GM12878 (cell line): ENCODE results near the gene RHBDF2. TPM values are rescaled to one million over a fixed set of nuclear protein-coding genes. Genes with fewer than 3 reads are reported as not detected.
A peak's percentile ranks its signal among the peaks of the same experiment; 100 is the strongest.

Experiments
- ATF3 ChIP-seq: IDR thresholded peaks from 2 replicates; pipeline ENCODE4 v1.6.1; 2011; ENCODE audit warnings: low read depth, mild to moderate bottlenecking, low read length, moderate library complexity, borderline replicate concordance; ENCODE audit errors: extremely low read depth
- ATF7 ChIP-seq: fragments of 450-650 bp; IDR thresholded peaks from 2 replicates; pipeline ENCODE4 v1.6.1; 2016; ENCODE audit warnings: low read depth, mild to moderate bottlenecking
- BCL11A ChIP-seq: IDR thresholded peaks from 2 replicates; pipeline ENCODE4 v1.6.1; 2011; ENCODE audit warnings: low read depth, low read length
- DPF2 ChIP-seq: fragments of 450-650 bp; IDR thresholded peaks from 2 replicates; pipeline ENCODE4 v1.6.1; 2017; ENCODE audit warnings: mild to moderate bottlenecking
- E2F4 ChIP-seq: IDR thresholded peaks from 2 replicates; pipeline ENCODE4 v1.6.1; 2012; ENCODE audit warnings: low read depth, low read length, improper control_type of control experiment
- EZH2 ChIP-seq: IDR thresholded peaks from 2 replicates; pipeline ENCODE4 v1.6.1; 2012; ENCODE audit warnings: low read depth, mild to moderate bottlenecking, control low read depth, inconsistent platforms, low read length, borderline replicate concordance; ENCODE audit not compliant: control insufficient read depth
- IKZF1 ChIP-seq: fragments of 450-650 bp; conservative IDR thresholded peaks from 2 replicates; pipeline ENCODE4 v1.6.1; 2017; ENCODE audit warnings: antibody characterized with exemption, mild to moderate bottlenecking
- JUND ChIP-seq: IDR thresholded peaks from 2 replicates; pipeline ENCODE4 v1.6.1; 2012; ENCODE audit warnings: low read depth, mild to moderate bottlenecking, low read length, improper control_type of control experiment, moderate library complexity
- PKNOX1 ChIP-seq: fragments of 450-650 bp; IDR thresholded peaks from 2 replicates; pipeline ENCODE4 v1.6.1; 2016; ENCODE audit warnings: mild to moderate bottlenecking
- RB1 ChIP-seq: fragments of 450-650 bp; formaldehyde crosslinking; IDR thresholded peaks from 2 replicates; pipeline ENCODE4 v1.6.1; 2017; ENCODE audit warnings: mild to moderate bottlenecking, borderline replicate concordance
- RELB ChIP-seq: fragments of 450-650 bp; IDR thresholded peaks from 2 replicates; pipeline ENCODE4 v1.6.1; 2017; ENCODE audit warnings: low read depth, mild to moderate bottlenecking, moderate library complexity
- RFX5 ChIP-seq: IDR thresholded peaks from 2 replicates; pipeline ENCODE4 v1.6.1; 2011; ENCODE audit warnings: low read depth, low read length, improper control_type of control experiment
- SMAD1 ChIP-seq: fragments of 450-650 bp; IDR thresholded peaks from 2 replicates; pipeline ENCODE4 v1.6.1; 2018; ENCODE audit warnings: mild to moderate bottlenecking, low read depth; ENCODE audit not compliant: partially characterized antibody
- SMC3 ChIP-seq: IDR thresholded peaks from 2 replicates; pipeline ENCODE4 v1.6.1; 2011; ENCODE audit warnings: low read length, improper control_type of control experiment, borderline replicate concordance
- SREBF2 ChIP-seq: IDR thresholded peaks from 2 replicates; pipeline ENCODE4 v1.6.1; 2012; ENCODE audit warnings: mild to moderate bottlenecking, low read length
- TCF12 ChIP-seq: IDR thresholded peaks from 2 replicates; pipeline ENCODE4 v1.6.1; 2011; ENCODE audit warnings: low read depth, mild to moderate bottlenecking, low read length
- ZNF687 ChIP-seq: fragments of 450-650 bp; IDR thresholded peaks from 2 replicates; pipeline ENCODE4 v1.6.1; 2017; ENCODE audit warnings: mild to moderate bottlenecking, moderate library complexity
- polyA plus RNA-seq, 11 experiments: library from polyadenylated mRNA; depleted of rRNA in 4 of 11; unstranded in 6 of 11; stranded (reverse) in 5 of 11; fragments of >200 nt; fragmentation: Nextera tagmentation in 4 of 11; fragmentation: Illumina TruSeq in 1 of 11; extraction: Ambion mirVana in 4 of 11; extraction: Trizol in 1 of 11; gene quantifications; 1 replicate in 1 of 11; 2 replicates in 10 of 11; pipeline versions ENCODE4 v1.2.1 to v1.2.3, GENCODE V29; 2011 to 2016; ENCODE audit warnings: inconsistent platforms in 2 of 11, missing spikeins in 2 of 11, low read depth in 1 of 11
- total RNA-seq, 4 experiments: library from RNA; depleted of rRNA in 3 of 4; stranded (reverse); fragments of >200 nt in 3 of 4; fragmentation: Illumina TruSeq in 1 of 4; extraction: Trizol in 1 of 4; gene quantifications; 2 replicates each; pipeline versions ENCODE4 v1.2.1 to v1.2.3, GENCODE V29; 2013 to 2021
- TF ChIP-seq, protein P1 (sequence below): IDR thresholded peaks from 2 replicates; pipeline ENCODE4 v1.6.1; 2011; ENCODE audit warnings: low read depth, low read length, improper control_type of control experiment, borderline replicate concordance

The RHBDF2 gene
- total and polyA plus RNA-seq, 10 of the 15 experiments (the other 5 are each of a cell fraction or from before 2014, with no cell fraction given), result 0.97 to 43.0 (median 18.7) TPM

DNA sequence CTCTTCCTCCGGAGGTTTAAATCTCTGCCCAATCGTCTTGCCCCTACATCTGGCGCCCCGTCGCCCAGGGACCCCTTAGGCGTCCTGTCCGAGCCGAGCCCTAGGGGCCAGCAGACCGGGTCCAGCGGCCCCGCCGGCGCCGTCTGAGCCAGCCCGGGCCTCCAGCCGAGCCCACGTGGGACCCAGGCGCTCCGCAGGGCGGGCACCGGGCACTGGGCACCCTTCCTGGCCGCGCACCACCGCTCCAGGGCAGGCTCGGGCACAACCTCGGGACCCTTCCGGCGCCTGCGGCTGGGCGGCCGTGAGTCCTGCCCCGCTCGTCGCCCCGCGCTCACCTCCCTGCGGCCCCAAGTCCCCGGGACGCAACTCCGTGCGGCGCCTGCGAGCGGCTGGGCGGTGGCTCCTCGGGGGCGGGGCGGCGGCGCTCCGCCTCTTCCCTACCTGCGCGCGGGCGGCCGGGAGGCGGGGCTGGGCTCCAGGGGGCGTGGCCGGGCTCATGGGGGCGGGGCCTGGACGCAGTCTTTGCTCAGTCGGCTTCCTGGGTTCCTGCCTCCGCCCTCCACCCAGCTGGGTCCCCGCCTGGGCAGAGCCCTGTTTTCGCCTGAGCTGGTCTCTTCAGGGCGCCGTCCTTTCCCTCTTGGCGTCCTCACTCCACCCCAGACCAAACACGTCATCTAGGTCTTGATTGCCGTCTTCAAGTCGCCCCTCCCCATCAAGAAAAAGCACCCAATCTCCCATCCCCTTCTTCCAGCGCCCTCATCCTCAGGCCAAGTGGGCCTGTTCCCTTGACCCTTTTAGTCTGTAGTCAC lies at the start of gene RHBDF2 (continued):
- TF ChIP-seq BCL11A, result no peak
- TF ChIP-seq, protein P1, sequence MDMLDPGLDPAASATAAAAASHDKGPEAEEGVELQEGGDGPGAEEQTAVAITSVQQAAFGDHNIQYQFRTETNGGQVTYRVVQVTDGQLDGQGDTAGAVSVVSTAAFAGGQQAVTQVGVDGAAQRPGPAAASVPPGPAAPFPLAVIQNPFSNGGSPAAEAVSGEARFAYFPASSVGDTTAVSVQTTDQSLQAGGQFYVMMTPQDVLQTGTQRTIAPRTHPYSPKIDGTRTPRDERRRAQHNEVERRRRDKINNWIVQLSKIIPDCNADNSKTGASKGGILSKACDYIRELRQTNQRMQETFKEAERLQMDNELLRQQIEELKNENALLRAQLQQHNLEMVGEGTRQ, result no peak
- no peak for TF ChIP-seq PKNOX1
- TF ChIP-seq SMC3, result no peak
- no peak for TF ChIP-seq JUND
- no peak for TF ChIP-seq ATF3
- no peak for TF ChIP-seq EZH2
- TF ChIP-seq SMAD1, result peak; percentile 29
- TF ChIP-seq SREBF2, result no peak
- 0 out of 2 replicates have a peak, but pooled peaks have one; percentile 19 for TF ChIP-seq ATF7
- peak; percentile 86; the same call in 1 of the 2 replicates for TF ChIP-seq RB1
- no peak for TF ChIP-seq E2F4
- TF ChIP-seq ZNF687, result peak; percentile 74
- TF ChIP-seq DPF2, result peak; percentile 87
- TF ChIP-seq RELB, result peak; percentile 14; the same call in 1 of the 2 replicates
- TF ChIP-seq RFX5, result no peak
- TF ChIP-seq TCF12, result 0 out of 2 replicates have a peak, but pooled peaks have one; percentile 6
- TF ChIP-seq IKZF1, result peak; percentile 78
